ENCODE measurements around the gene SLC6A8.

SLC6A8 gene

DNA sequence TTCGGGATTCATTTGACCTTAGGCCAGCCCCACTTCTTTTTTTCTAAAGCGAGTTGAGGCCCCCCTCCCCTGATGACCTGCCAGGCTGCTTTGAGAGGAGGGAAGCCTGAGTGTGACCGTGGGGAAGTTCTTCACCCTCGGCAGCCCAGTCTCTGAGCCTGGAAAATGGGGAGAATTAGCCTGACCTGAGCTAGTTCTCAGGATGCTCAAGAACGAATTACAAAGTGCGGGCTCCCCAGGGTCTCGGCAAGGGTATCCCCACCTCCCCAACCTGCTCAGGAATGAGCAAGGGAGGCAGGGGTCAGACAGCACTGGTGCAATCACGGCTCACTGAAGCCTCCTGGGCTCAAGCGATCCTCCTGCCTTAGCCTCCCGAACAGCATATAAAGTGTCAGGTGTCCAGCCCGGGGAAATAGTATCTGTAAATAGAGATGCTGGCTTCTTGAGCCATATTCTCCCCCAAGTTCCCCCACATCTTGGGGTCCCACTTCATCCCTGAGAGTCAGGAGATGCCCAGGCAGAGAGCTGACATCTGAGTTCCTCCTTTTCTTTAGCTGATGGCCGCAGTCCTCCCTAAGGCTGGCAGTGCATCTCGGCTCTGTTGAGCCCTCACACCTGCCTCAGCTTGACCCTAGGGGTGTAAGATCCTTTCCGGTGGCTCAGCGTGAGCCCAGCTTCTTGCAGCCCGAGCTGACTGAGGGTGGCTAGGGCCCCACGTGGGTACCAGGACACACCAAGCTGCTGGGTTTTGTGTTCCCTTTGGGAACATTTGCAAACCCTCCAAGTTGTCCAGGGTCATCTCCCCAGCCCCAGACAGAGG, 39.2 kb upstream of the SLC6A8 start:
- DNase-seq = no peak

GRCh38 chrX:153649178-153649914, 38.4 kb upstream of the SLC6A8 start:
- DNase-seq = no peak

- DNase-seq = no peak
Measured at GRCh38 chrX:153649915-153650782, 37.6 kb upstream of the SLC6A8 start.

DNA sequence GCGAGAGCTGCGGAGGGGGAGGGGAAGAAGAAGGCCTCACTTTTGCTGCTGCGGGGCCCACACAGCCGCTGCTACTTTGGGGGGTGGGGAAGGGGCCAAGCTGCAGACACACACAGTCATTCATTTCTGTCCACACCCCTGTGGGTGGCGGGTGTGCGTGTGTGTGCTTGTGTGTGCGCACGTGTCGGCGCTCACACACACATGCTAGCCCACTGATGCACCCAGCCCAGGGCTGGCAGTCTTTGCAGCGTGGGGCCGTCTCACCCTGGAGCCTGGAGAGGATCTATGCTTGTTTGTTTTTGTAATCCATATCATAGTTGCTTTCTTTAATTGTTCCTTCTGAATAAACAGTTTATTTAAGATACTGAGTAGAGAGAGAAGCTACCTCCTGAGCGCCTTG, 36.8 kb upstream of the SLC6A8 start:
- DNase-seq = no peak

DNA sequence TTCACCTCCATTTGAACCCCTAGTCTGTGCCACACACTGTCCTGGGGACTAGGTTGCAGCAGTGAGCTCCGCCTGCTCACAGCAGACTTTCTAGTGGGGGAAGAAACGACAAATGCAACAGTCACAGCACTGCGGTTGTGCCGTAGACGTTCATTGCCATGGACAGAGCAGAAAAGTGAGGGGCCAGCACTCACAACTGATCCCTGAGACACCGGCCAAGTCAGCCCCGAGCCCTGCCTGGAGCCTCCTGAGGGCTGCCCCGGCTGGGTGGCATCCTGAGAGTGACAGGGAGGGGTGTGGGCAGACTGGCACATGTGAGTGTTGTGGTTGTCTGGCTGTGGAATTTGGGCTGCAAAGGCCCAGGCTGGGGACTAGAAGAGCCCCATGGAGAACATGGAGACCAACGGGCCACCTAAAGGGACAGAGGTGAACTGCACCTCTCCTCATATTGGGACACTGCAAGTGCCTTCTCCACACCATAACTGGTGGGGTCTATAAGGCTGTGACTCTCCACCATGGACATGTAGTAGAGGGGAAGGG, 36.1 kb upstream of the SLC6A8 start:
- no peak for DNase-seq

GRCh38 chrX:153653556-153653955, 34.2 kb upstream of the SLC6A8 start:
- DNase-seq = no peak

DNA sequence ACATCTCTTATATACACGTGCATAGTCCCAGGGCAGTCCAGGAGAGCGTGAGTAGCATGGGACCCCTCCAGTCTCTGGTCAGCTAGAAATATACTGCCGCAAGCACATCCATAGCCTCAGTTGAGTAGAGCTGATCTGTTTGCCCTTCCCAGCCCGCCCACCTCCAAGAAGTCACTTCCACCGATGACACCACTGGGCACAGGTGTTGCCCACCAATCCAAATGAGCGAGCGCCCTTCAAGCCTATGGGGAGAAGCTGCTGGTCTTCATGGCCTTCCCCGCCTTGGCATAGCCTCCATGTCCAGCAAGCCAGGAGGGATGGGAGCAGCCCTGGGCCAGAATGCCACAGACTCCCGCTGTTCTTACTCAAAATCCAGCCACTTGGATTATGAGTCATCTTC, 30.6 kb upstream of the SLC6A8 start:
- DNase-seq = no peak

GRCh38 chrX:153659268-153659667, 28.5 kb upstream of the SLC6A8 start:
- DNase-seq = no peak

- DNase-seq = peak; percentile 7
Measured at GRCh38 chrX:153662266-153662665, 25.5 kb upstream of the SLC6A8 start.

- no peak for DNase-seq
Measured at GRCh38 chrX:153665726-153666306, 21.9 kb upstream of the SLC6A8 start.

DNA sequence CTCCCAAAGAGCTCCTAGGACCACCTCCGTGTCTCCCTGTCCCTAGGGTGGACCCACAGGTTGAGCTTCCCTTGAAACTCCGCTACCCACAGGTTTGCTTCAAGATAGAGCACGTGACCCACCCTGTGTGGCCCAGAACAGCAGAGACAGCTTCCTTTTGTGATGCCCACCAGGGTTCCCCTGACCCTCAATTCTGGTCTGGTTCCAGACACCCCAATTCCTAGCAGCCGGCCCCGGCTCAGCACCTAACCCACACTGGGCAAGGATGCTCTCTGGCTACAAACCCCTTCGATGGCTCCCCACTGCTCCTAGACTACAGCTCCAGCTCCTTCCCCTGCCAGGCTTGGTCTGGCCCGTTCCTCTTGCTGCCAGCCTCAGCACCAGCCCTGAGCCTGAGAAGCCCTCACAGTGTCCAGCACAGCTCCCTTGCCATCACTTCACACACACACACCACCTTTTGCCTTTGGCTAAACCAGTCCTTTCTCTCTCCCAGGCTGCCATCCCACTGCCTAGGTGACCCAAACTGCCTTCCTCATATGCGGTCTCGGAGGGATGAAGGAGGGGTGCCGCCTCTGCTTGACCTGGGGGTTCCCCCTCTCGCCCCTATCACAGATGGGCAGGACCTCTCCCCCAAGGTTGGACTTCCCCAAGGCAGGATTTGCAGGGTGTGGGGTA, 20.3 kb upstream of the SLC6A8 start:
- DNase-seq = no peak

DNA sequence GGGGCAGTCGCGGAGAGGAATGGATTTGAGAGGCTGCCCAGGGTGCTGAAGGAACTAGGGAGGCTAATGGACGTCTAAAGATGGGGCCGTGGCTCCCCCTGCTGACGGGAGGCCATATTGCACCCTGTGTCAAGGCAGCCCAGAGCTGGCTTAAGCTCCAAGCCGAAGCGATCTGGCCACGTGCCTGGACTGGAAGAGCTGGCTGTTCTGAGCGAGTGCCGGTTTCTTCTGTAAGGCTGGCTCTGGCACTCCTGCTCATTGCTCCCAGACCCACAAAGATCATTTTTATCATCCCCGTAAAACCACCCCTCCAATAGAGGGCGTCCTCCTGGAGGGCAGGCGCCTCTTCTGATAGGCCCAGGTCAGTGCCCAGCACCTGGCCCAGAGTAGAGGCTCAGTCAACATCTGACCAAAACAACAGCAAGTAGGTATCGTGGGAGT, 19.8 kb upstream of the SLC6A8 start:
- DNase-seq = peak; percentile 59

GRCh38 chrX:153668423-153669173, 19.1 kb upstream of the SLC6A8 start:
- DNase-seq = no peak

DNA sequence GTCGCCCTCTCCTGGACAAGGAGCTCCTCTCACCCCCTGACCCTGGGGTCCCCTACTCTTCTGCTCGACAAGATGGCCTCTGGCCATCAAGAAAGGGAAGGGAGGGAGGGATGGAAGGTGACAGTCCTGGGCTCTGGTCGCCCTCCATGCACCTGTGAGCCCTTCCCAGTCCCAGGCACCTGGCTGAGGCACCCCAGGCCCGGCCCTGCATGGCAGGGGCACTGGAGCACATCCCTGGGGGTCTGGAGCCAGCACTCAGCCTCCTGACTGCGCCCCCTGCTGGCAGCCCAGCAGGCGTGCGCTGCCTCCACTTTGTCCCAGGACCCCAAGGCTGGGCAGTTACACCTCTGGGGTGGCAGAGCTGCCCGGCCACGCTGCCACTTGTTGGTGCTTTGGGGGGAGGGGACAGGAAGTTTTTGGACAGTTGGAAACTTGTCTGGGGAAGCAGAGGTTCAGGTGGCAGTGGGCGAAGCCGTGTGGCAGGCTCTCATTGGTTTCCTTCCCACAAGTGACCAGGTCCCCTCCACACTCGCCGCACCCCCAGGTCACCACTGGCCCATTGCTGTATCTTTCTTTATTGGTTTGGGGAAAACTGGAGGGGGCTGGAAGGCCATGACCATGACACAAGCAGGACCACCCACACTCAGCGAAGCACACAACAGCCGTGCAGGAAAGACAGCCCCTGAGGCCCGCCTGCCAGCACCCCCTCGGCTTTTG, 18.4 kb upstream of the SLC6A8 start:
- no peak for DNase-seq

GRCh38 chrX:153669901-153670731, 17.6 kb upstream of the SLC6A8 start:
- no peak for DNase-seq

- DNase-seq = no peak
Measured at GRCh38 chrX:153670748-153671588, 16.8 kb upstream of the SLC6A8 start.

GRCh38 chrX:153671589-153672530, 15.9 kb upstream of the SLC6A8 start:
- DNase-seq = no peak

Data from fibroblast of skin of right quadriceps (primary cell).